GM18502 (cell line): Measurements from ENCODE around the gene SORT1.
A peak's percentile ranks its signal among the peaks of the same experiment; 100 is the strongest.
"Not testable (repeated sequence)": the region's sequence is repeated elsewhere in the genome, so short reads cannot be mapped to it uniquely, and the experiment has no call there.

Source experiments
- ATAC-seq: cut with Tn5 transposase; IDR thresholded peaks from one replicate; pipeline ENCODE4 v1.9.1; 2021; ENCODE audit warnings: mild to moderate bottlenecking; ENCODE audit not compliant: unreplicated experiment, poor library complexity

Gene SORT1

DNA sequence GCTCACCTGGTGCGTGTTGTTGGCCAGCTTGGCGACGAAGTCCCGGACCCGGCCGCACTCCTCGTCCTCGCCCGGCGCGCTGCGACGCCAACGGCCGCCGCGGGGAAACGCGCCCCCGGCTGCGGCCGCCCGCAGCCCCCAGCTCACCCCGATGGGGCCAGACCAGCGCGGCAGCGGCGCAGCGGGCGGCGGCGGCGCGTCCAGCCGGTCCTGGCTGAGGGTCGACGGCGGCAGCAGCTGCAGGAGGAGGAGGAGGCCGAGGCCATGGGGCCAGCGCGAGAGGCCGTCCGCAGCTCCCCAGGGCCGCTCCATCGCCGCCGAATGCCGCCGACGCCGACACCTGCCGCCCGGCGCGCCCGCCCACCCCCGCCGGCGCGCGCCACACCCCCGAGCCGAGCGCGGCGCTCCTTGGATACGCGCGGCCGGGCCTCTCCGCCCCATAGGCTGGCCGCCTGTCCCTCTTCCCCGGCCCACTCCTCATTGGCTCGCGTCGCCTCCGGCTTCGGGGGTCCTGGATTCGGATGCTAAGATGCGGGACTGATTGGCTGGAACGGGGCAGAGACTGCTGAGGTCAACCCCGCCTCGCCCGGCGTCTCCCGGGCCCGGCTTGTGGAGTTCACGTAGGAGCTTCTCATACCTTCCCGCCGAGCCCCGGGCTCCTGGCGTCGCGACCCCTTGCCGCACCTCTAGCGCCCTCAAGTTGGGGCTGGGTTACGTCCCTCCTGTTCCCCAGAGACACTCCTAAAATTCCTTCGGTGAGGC is at the start of gene SORT1:
SORT1 (minus strand) TSS at position 338 of the 762 bp plus-strand sequence; CDS start at position 312, 26 bp downstream.
- peak; percentile 89 for ATAC-seq

DNA sequence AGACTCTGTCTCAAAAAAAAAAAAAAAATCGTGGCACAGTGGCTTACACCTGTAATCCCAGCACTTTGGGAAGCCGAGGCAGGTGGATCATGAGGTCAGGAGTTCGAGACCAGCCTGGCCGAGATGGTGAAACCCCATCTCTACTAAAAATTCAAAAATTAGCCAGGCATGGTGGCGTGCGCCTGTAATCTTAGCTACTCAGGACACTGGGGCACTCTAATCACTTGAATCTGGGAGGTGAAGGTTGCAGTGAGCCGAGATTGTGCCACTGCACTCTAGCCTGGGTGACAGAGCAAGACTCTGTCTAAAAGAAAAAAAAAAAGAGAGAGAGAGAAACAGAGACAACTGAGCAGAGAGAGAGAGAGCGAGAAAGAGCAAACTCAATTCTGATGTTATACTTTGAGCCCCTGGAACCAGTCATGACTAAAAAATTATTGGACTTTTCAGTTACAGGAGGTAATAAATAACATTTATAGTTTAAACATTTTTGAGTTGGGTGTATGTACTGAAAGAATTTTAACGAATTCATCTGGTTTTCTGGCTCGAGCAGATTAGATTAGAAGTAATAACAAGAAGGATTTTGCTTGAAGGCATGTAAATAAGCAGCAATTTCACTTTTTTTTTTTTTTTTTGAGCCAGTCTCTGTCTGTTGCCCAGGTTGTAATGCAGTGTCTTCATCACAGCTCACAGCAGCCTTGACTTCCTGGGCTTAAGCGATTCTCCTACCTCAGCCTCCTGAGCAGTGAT is 48.4 kb upstream of the SORT1 start:
- ATAC-seq = not testable (repeated sequence)

DNA sequence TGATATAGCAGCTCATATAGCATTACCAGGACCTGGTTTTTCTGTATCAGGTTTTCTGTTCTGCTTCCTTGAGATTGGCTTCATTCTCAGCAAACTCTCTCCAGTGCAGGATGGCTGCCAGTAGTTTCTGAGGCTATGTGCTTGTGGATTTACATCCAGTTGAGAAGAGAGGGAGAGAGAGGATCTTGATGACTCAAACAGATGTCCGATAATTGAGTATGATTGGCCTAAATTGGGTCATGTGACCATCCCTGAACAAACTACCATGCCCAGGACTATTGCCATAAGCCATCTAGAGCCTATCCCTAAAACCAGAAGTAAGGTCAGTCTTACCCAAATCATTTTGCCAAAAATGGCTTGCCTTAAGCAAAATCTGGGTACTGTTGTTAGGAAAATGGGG is 46.6 kb upstream of the SORT1 start:
- no peak for ATAC-seq

DNA sequence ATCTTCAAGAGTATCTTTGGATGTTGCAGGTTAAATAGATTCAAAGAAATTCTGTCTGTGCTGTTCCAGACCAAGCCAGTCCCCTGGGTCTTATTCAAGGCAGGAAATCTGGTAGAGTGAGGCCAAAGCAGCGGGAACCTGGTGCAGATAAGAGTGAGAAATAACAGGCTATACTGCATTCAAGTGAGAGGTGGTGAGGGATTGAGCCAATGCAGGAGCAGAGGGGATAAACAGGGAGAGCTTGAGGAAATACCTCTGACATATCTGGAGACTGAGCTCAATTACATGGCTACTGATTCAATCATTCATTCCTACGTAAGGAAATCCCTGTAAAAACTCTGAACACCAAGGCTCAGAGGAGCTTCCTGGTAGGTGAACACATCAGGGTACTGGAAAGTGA is 45.8 kb upstream of the SORT1 start:
- ATAC-seq = no peak

DNA sequence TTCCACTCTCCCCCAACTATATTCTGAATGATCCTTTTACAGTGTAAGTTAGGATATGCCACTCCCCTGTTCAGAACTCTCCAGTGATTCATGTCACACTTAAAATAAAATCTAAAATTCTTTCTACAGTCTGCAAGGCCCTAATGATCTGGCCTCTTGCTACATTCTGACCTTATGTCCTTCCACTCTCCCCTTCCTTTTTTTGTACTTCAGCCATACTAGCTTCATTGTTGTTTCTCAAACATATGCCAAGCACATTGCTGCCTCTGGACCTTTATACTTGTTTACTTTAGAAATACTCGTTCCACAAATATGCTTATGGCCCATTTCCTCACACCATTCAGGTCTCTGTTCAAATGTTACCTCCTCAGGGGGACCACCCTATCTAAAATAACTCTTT is 43.4 kb upstream of the SORT1 start:
- no peak for ATAC-seq

DNA sequence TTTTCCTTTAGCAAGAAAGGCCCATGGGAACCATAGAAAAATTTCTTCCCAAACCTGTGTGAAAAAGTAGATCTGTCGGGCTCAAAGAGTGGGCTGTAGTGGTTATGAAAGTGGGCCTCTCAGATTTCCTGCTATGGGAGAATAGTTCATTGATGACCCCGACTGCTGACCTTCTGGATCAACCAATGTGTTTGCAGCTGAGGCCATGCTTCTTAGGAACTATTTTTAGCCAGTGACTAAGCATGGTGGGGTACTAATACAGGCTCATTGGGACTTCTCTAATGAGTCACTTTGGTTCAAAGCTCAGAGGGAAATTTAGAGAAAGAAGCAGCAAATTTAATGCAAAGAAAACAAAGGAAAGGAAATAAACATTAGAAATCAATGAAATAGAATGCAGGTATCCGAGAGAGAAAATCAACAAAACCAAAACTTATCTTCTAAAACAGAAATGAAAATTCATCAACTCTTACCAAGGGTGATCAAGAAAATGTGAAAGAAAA is 41.1 kb upstream of the SORT1 start:
- ATAC-seq = no peak

DNA sequence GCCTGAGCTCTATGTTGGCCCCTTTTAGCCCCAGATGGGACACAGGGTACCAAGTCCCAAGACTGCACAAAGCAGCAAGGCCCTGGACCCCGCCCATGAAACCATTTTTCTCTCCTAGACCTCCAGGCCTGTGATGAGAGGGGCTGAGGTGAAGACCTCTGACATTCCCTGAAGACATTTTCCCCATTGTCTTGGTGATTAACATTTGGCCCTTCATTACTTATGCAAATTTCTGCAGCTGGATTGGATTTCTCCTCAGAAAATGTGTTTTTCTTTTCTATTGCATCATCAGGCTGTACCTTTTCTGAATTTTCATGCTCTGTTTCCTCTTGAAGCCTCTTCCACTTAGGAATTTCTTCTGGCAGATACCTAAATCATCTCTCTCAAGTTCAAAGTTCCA is 36.8 kb upstream of the SORT1 start:
- no peak for ATAC-seq

DNA sequence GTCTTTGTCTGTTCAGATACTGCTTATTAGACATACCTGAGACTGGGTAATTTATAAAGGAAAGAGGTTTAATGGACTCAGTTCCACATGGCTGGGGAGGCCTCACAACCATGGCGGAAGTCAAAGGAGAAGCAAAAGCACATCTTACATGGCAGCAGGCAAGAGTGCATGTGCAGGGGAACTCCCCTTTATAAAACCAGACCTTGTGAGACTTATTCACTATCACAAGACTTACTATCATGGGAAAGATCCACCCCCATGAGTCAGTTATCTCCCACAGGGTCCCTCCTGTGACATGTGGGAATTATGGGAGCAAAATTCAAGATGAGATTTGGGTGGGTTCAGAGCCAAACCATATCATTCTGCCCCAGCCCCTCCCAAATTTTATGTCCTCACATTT is 35.6 kb upstream of the SORT1 start:
- no peak for ATAC-seq

DNA sequence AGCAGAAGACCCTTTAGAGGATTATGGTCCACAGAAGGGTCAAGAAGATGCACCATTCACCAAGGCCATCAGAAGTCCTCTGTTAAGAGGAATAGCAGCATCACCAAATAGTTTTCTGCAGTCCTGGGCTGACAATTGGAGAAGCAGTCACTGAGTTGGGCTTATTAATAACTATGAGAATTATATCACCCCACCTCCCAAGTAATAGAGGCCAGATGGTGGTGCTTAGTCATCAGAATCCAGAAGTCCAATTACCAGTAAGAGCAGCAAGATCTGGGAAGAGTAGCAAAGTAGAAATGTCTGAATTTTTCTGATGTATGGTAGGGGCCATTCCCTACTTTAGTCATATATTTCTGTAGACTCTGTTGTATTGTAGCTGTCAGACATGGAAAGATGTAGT is 34.6 kb upstream of the SORT1 start:
- no peak for ATAC-seq

DNA sequence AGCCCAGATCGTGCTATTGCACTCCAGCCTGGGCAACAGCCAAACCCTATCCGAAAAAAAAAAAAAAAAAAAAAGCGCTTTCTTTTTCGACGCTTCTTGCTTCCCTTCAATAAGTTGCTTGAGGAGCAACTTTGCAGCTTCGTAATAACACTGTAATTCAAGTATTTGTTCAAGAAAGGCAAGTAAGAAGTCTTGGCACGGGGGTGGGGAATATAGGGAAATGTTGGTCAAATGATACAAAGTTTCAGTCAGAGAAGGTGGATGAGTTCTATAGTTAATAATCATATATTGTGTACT is 29.4 kb upstream of the SORT1 start:
- no peak for ATAC-seq

DNA sequence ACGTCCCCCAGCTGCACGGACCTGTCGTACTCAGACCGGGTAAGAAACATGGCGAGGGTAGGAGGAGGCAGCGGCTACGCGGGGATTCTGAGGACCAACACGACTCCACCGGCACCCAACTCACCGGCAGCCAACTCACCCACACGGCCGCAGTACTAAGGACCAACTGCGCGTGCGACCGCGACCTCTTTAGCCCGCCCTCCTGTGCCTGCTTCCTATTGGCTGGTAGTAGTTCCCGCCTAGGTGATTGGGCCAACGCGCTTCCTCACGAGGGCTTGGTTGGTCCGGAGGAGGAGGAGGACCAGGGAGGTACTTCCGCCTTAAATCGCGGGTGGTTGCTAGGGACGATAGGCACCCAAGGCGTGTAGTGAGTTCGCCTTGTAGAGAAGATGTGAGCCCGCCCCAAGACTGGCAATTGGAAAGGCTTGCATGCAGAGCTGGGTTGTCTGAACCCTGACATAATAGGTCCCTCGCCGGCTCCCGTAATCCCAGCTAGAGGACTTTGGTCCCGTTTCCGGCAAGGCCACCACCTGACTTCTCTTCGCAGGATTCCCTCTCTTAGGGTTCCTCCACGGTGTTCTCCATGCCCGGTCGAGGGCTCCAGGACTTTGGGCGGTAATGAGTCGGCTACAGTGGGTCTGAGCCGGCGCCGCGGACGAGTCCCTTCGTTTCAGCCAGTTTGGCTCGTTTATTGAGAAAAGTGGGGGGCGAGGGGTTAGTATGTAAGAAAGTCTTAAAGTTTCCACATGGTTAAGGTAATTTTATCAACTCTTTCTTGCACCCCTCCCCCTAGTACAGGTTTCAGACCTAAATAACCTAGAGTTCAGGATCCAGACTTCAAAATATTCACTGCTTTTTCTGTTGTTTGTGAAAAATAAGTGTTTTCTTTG is 28.8 kb upstream of the SORT1 start, which contains the start of gene PSMA5:
PSMA5 (minus strand) TSS at position 168 of the 890 bp plus-strand sequence; CDS start at position 50, 118 bp downstream.
- ATAC-seq = peak; percentile 96

DNA sequence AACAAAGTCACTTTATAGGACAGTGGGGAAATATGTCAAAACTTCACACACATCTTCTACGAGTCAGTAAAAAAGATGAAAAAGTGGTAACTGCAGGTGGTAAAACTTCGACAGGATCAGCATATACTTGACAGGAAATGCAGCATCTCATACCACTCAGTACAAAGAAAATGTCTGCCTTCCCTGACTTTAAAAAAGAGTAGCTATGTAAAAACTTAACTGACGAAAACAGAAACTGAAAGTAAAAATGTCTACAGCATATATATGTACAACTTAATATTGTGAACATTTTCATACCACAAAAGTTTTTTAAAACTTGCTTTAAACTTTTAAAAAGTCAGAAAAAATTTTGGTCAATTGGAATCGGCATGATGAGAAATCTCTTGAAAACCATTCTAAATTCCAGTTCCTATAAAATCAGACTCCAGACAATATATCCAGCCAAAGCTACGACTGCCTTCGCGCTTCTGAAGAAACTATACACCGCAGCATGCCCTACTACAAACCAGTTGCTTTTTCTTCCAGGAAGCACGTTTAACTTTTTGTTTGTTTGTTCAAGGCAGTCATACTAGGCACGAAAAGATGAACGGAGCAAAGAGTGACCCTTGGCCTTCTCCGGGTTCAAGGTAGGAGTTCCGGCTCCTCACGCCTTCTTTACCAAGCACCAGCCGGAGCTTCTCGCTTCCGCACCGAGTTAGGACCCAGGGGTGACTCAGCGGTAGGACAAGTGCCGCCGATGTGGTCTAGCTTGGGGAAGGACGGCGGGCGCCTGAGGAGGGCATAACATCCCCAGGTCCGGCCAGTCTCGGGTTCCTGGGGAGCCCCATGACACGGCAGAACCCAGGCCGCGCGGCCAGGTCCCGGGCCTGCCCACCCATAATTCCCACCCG is 27.9 kb upstream of the SORT1 start:
- peak; percentile 34 for ATAC-seq

DNA sequence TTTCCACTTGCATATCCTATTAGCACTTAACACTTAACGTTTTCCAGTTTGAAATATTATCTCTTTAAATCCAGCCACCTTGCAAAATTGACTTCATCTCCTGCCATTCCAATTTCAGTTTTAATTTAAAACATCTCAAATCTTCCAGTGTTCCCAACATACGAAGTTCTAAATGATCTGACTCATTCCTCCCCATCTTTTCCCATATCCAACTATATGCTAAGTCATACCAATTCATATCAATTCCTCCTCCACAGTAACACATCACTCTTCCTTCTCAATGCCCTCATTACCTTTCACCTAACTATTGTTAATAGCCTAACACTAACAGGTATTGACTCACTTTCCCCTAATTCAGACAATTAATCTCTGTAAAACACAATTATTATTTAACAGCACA is 25.8 kb upstream of the SORT1 start:
- no peak for ATAC-seq

DNA sequence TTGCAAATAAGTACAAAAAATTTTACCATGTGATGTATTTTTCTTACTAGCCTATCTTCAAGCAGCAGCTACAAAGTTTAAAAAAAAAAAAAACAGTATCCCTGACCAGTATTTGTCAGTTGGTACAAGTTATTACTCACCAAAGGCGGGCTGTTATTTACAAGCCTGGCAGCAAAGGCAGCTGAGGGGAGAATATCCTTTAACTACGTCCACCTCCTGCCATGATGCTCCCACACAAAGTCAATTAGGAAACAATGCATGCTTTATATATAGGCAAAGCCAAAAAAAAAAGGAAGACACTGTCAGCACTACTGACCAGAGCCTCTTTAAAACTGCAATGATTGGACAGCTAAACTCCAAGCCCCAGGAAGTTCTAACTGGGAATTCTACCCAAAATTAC is 14.8 kb upstream of the SORT1 start:
- no peak for ATAC-seq

DNA sequence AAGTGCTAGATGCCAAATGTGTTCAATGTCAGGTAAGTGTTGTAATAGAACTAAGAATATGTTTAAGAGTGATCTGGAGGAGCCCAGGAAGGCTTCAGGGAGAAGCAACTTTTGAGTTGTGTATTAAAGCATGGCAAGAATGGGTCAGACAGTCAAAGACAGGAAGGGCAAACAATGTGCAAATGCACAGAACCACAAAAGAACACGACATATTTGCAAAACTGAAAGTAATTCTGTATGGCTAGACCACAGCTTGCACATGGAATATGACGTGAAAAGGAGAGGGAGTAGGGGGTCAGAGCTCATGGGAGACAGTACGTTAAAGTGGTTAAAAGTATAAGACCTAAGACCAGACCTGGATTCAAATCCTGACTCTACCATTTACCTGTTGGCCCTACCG is 7.1 kb upstream of the SORT1 start:
- ATAC-seq = no peak

DNA sequence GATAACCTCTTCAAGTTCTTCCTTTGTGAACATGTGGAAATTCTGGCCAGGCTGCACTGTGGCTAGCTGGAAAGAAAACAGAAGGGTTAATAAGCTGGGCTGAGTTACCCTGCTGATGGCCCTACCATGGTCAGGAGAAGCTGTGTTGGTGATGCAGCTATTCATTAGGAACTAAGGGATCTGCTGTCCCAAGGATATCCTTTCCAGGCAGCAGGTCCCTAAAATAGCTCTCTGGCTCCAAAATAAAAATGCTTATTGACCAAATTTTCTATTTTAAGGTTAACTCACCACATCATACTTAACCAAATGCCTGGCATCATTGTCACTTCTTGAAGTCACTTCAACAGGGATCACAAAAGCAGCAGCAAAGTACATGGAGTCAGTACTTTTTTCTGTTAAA is 4.3 kb upstream of the SORT1 start:
- no peak for ATAC-seq

DNA sequence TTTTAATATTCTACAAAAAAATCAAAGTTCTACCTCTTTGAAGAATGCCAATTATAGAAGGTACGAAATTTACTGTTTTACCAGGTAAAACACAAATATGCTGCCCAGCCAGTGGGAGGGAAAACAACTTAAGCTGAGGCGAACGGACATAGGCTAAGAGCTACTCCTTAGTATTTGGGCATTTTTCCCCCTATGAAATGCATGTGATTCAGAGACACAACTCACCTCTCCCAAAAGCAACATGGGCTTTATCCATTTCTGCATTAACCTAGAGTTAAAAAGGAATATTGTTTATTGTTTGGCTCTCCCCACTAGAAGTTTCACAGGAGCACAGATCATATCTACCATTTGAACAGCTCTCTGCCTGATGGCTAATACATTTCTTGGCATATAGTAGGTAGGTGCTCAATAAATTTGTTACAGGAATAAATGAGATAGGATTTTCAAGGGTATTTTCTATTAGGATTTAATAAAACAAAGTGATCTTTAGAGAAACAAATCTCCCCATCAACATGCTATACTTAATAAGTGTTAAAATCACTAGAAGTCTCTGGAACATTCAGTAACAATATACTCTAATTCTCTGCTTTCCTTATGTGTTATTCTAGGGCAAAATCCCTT is 2.4 kb upstream of the SORT1 start:
- no peak for ATAC-seq

DNA sequence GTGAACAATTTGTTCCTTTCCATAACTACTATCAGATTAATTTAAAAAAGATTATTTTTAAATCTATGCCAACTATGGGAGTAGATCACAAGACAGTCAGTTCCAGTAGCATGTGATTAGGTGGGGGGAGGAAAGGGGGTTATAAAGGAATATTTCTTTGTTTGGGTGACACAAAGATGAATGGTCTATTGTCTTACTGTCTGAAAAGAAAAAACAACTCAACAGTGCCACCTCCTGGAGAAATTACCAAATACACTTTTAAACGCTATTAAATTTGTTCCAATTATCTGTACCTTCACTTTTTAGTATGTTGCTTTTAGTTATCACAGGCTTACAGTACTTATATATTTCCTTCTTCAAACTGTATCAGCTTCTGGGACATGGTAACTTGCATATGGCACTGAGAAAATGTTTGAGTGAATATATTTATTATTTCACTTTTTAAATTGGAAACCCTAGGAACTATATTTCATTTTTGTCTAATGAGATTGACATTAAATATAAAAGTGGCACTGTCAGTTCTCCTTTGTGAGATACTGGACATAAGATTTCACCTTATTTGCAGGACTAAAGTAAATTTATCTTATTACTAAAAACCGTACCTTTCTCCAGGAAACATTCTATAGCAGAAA is 1.7 kb upstream of the SORT1 start:
- no peak for ATAC-seq
